Endothelial cell of umbilical vein (primary cell): ENCODE data around the gene TRIM13.

Source experiments
- EZH2 ChIP-seq: IDR thresholded peaks from 2 replicates; pipeline ENCODE4 v1.6.1; 2012; ENCODE audit warnings: borderline replicate concordance, low read depth, mild to moderate bottlenecking, moderate library complexity, low read length, inconsistent platforms; ENCODE audit not compliant: severe bottlenecking
- JUN ChIP-seq: IDR thresholded peaks from 2 replicates; pipeline ENCODE4 v1.6.1; 2011; ENCODE audit warnings: borderline replicate concordance, low read depth; ENCODE audit not compliant: insufficient read length, insufficient read depth
- MAX ChIP-seq: IDR thresholded peaks from 2 replicates; pipeline ENCODE4 v1.6.1; 2011; ENCODE audit not compliant: insufficient read depth, insufficient read length
- MYC ChIP-seq: IDR thresholded peaks from one replicate; pipeline ENCODE4 v1.6.1; 2011; ENCODE audit warnings: mild to moderate bottlenecking, low read depth, low read length
- POLR2A ChIP-seq: IDR thresholded peaks from 2 replicates; pipeline ENCODE4 v1.6.1; 2012; ENCODE audit warnings: low read depth, mild to moderate bottlenecking, control low read depth, low read length
- POLR2AphosphoS5 ChIP-seq: IDR thresholded peaks from 2 replicates; pipeline ENCODE4 v1.6.1; 2012; ENCODE audit warnings: low read depth, mild to moderate bottlenecking, control low read depth, low read length, moderate library complexity; ENCODE audit not compliant: insufficient read depth
- TF ChIP-seq, protein P1 (sequence below), 2 donors: IDR thresholded peaks; 1 replicate in 1 of 2; 2 replicates in 1 of 2; pipeline ENCODE4 v1.5.1; 2011; ENCODE audit warnings: low read length in 2 of 2, mild to moderate bottlenecking in 2 of 2, moderate library complexity in 2 of 2, control low read depth in 1 of 2, inconsistent platforms in 1 of 2, low read depth in 1 of 2; ENCODE audit not compliant: insufficient read depth in 1 of 2; ENCODE audit errors: extremely low read depth in 1 of 2

DNA sequence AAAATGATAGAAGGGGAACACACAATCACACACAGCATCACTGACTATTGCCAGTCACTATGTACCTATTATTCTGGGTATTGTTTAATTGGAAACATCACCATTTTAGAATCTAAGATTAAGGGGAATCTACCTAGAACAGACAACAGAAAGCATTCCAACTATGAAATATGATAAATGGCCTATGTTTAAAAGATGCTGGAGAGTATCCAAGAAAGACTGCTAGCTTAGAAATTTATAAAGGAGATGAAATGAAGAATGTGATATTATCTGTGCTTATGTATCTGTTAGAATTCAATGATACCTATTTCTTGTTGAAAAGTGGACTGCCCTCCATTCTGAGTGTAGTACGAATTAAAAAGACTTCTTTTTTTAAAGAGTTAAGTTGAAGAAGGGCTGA is 68.9 kb downstream of the TRIM13 start:
- no peak for TF ChIP-seq POLR2AphosphoS5
- TF ChIP-seq, protein P1, sequence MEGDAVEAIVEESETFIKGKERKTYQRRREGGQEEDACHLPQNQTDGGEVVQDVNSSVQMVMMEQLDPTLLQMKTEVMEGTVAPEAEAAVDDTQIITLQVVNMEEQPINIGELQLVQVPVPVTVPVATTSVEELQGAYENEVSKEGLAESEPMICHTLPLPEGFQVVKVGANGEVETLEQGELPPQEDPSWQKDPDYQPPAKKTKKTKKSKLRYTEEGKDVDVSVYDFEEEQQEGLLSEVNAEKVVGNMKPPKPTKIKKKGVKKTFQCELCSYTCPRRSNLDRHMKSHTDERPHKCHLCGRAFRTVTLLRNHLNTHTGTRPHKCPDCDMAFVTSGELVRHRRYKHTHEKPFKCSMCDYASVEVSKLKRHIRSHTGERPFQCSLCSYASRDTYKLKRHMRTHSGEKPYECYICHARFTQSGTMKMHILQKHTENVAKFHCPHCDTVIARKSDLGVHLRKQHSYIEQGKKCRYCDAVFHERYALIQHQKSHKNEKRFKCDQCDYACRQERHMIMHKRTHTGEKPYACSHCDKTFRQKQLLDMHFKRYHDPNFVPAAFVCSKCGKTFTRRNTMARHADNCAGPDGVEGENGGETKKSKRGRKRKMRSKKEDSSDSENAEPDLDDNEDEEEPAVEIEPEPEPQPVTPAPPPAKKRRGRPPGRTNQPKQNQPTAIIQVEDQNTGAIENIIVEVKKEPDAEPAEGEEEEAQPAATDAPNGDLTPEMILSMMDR (IDR thresholded peaks at IDR 0.05; ENCODE audit: extremely low read depth in 1 of 2, insufficient read depth in 1 of 2, low read depth in 1 of 2, low read length in 2 of 2) = no peak
- TF ChIP-seq MAX = no peak
- no peak for TF ChIP-seq EZH2
- no peak for TF ChIP-seq JUN
- TF ChIP-seq MYC = no peak
- TF ChIP-seq POLR2A = no peak
